Sigmoid colon (tissue), 4 donors: ENCODE results near the gene TNFSF9.

Experiments
- EP300 ChIP-seq, 4 donors: sonication (generic); formaldehyde crosslinking; IDR thresholded peaks; one replicate each; pipeline ENCODE4 v1.6.1; 2017; ENCODE audit warnings: antibody characterized with exemption in 4 of 4
- POLR2A ChIP-seq, 2 donors: fragments of 450-650 bp; IDR thresholded peaks; one replicate each; pipeline ENCODE4 v1.6.1; 2016; ENCODE audit warnings: antibody characterized with exemption in 2 of 2, mild to moderate bottlenecking in 2 of 2, moderate library complexity in 2 of 2
- POLR2AphosphoS5 ChIP-seq, 4 donors: sonication (generic); formaldehyde crosslinking; IDR thresholded peaks; one replicate each; pipeline ENCODE4 v1.6.1; 2017; ENCODE audit warnings: antibody characterized with exemption in 4 of 4
- TF ChIP-seq, protein P1 (sequence below), 4 experiments: fragments of 450-650 bp in 3 of 4; fragments of 200-600 bp in 1 of 4; IDR thresholded peaks; one replicate each; pipeline ENCODE4 v1.5.1; 2016 to 2019; ENCODE audit warnings: antibody characterized with exemption in 4 of 4, mild to moderate bottlenecking in 3 of 4, moderate library complexity in 2 of 4

DNA sequence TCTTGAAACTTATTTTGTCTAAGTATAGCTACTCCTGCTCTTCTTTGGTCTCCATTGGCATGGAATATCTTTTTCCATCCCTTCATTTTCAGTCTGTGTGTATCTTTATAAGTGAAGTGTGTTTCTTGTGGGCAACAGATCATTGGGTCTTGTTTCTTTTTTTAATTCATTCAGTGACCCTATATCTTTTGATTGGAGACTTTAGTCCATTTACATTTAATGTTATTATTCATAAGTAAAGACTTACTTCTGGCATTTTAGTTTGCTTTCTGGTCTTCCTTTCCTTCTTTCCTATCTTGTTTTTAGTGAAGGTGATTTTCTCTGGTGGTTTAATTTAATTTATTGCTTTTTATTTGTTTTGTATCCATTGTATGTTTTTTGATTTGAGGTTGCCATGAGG is 40.3 kb downstream of the TNFSF9 start:
- TF ChIP-seq, protein P1, sequence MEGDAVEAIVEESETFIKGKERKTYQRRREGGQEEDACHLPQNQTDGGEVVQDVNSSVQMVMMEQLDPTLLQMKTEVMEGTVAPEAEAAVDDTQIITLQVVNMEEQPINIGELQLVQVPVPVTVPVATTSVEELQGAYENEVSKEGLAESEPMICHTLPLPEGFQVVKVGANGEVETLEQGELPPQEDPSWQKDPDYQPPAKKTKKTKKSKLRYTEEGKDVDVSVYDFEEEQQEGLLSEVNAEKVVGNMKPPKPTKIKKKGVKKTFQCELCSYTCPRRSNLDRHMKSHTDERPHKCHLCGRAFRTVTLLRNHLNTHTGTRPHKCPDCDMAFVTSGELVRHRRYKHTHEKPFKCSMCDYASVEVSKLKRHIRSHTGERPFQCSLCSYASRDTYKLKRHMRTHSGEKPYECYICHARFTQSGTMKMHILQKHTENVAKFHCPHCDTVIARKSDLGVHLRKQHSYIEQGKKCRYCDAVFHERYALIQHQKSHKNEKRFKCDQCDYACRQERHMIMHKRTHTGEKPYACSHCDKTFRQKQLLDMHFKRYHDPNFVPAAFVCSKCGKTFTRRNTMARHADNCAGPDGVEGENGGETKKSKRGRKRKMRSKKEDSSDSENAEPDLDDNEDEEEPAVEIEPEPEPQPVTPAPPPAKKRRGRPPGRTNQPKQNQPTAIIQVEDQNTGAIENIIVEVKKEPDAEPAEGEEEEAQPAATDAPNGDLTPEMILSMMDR (IDR thresholded peaks at IDR 0.05) = no peak
- TF ChIP-seq EP300 (IDR thresholded peaks at IDR 0.05) (no peak), POLR2A (IDR thresholded peaks at IDR 0.05) (no peak), POLR2AphosphoS5 (IDR thresholded peaks at IDR 0.05) (no peak)
